Hepatocyte (in vitro differentiated cells): ENCODE data around the gene VAV3. TPM values are rescaled to one million over a fixed set of nuclear protein-coding genes. Genes with fewer than 3 reads are reported as not detected.

Experiments
- DNase-seq: peaks from one replicate; pipeline ENCODE4 v3.0.0-alpha.2; 2016; ENCODE audit warnings: low spot score
- H2AFZ ChIP-seq: fragments of 200-600 bp; sonication (generic); 2 replicates; pipeline ENCODE4 v1.6.0; 2016; ENCODE audit warnings: antibody characterized with exemption, mild to moderate bottlenecking
- H3K27ac ChIP-seq: fragments of 200-600 bp; sonication (generic); 2 replicates; pipeline ENCODE4 v1.5.1; 2016; ENCODE audit warnings: mild to moderate bottlenecking
- H3K27me3 ChIP-seq: fragments of 200-600 bp; sonication (generic); 2 replicates; pipeline ENCODE4 v1.6.1; 2016
- H3K36me3 ChIP-seq: fragments of 200-600 bp; sonication (generic); replicated peaks from 2 replicates; pipeline ENCODE4 v1.5.1; 2016; ENCODE audit warnings: low read depth; ENCODE audit not compliant: insufficient read depth
- H3K4me1 ChIP-seq: fragments of 200-600 bp; sonication (generic); 2 replicates; pipeline ENCODE4 v1.5.1; 2016; ENCODE audit warnings: mild to moderate bottlenecking, moderate library complexity; ENCODE audit not compliant: insufficient read depth
- H3K4me2 ChIP-seq: fragments of 200-600 bp; sonication (generic); 2 replicates; pipeline ENCODE4 v1.6.0; 2016
- H3K4me3 ChIP-seq: fragments of 200-600 bp; sonication (generic); 2 replicates; pipeline ENCODE4 v1.5.1; 2016; ENCODE audit warnings: mild to moderate bottlenecking
- H3K79me2 ChIP-seq: fragments of 200-600 bp; sonication (generic); 2 replicates; pipeline ENCODE4 v1.6.0; 2017; ENCODE audit warnings: mild to moderate bottlenecking
- H3K9me2 ChIP-seq: fragments of 200-600 bp; sonication (generic); replicated peaks from 2 replicates; pipeline ENCODE4 v1.6.0; 2017; ENCODE audit warnings: mild to moderate bottlenecking; ENCODE audit not compliant: insufficient read depth
- H3K9me3 ChIP-seq: fragments of 200-600 bp; sonication (generic); 2 replicates; pipeline ENCODE4 v1.5.1; 2016; ENCODE audit warnings: low read depth, mild to moderate bottlenecking
- H4K20me1 ChIP-seq: fragments of 200-600 bp; sonication (generic); 2 replicates; pipeline ENCODE4 v1.6.0; 2016; ENCODE audit warnings: mild to moderate bottlenecking; ENCODE audit not compliant: insufficient read depth, poor library complexity, severe bottlenecking
- CTCF ChIP-seq: fragments of 200-600 bp; sonication (generic); IDR thresholded peaks from 2 replicates; pipeline ENCODE4 v1.5.1; 2016; ENCODE audit warnings: antibody characterized with exemption, mild to moderate bottlenecking; ENCODE audit not compliant: poor library complexity
- EZH2 ChIP-seq: fragments of 200-600 bp; sonication (generic); IDR thresholded peaks from 2 replicates; pipeline ENCODE4 v1.6.1; 2016; ENCODE audit warnings: antibody characterized with exemption, mild to moderate bottlenecking, borderline replicate concordance
- EZH2phosphoT487 ChIP-seq: fragments of 200-600 bp; sonication (generic); IDR thresholded peaks from one replicate; pipeline ENCODE4 v1.6.1; 2018; ENCODE audit warnings: antibody characterized with exemption, mild to moderate bottlenecking, low read depth, moderate library complexity; ENCODE audit not compliant: unreplicated experiment, severe bottlenecking
- WGBS: methylation state at CpG from one replicate; pipeline ENCODE4 v1.1.6; 2016; ENCODE audit warnings: low lambda C conversion rate; ENCODE audit errors: missing lambda C conversion rate; 5-methylcytosine and 5-hydroxymethylcytosine counted together
- polyA plus RNA-seq: library from polyadenylated mRNA; unstranded; fragments of >200 nt; fragmentation: Nextera tagmentation; extraction: Ambion mirVana; gene quantifications from 2 replicates; pipeline ENCODE4 v1.2.1, GENCODE V29; 2016
- total RNA-seq: library from RNA; depleted of rRNA; stranded (reverse); fragments of >200 nt; gene quantifications from 2 replicates; pipeline ENCODE4 v1.2.3, GENCODE V29; 2014

Gene VAV3
- total and polyA plus RNA-seq, 2 experiments from 2014 or later = 12.3 to 40.5 TPM

GRCh38 chr1:107810291-107810951 is 154.6 kb downstream of the VAV3 start:
- Histone ChIP-seq H3K4me2 (no peak overlapping the region), H2AFZ (no peak overlapping the region), H3K27ac (no peak overlapping the region), H3K36me3 (no peaks in the 10 kb centered on the region), H3K27me3 (peaks cover 3% of the 10 kb centered on the region), H3K4me3 (no peak overlapping the region), H3K9me2 (no peaks in the 10 kb centered on the region), H4K20me1 (no peaks in the 10 kb centered on the region), H3K79me2 (no peaks in the 10 kb centered on the region), H3K9me3 (no peaks in the 10 kb centered on the region), H3K4me1 (no peaks in the 10 kb centered on the region)
- 100% methylated on average over 2 of the region's 2 CpGs for WGBS
- no peak for TF ChIP-seq EZH2phosphoT487
- TF ChIP-seq CTCF = no peak
- no peak for TF ChIP-seq EZH2
- DNase-seq = no peak

DNA sequence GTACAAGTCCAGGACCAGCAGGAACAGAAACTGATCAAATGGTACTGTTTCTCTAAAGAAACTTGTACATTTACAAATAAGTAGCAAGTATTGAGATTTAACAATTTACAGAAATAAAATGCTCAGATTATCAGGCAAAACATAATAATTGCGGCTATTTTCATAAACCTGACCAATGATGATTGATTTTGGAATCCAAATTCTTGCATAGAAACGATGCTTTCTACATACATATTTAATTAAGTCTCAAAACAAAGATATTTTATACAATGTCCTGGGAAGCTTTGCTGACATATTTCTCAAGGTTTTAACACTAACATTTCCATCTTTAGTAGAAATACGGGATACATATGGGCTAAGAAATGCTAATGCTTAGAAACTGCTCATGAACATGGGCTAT is 157.1 kb downstream of the VAV3 start:
- Histone ChIP-seq H4K20me1 (no peaks in the 10 kb centered on the region), H3K4me2 (no peak overlapping the region), H3K9me3 (no peaks in the 10 kb centered on the region), H3K27me3 (peaks cover 3% of the 10 kb centered on the region), H3K36me3 (no peaks in the 10 kb centered on the region), H3K4me3 (no peak overlapping the region), H3K27ac (no peak overlapping the region), H3K9me2 (no peaks in the 10 kb centered on the region), H2AFZ (no peak overlapping the region), H3K79me2 (no peaks in the 10 kb centered on the region), H3K4me1 (no peaks in the 10 kb centered on the region)
- no peak for DNase-seq
- TF ChIP-seq CTCF (no peak), EZH2phosphoT487 (no peak), EZH2 (no peak)
- WGBS = 86% methylated on average over 3 of the region's 3 CpGs

GRCh38 chr1:107807405-107807804 is 157.6 kb downstream of the VAV3 start:
- H3K27me3 ChIP-seq = peaks cover 3% of the 10 kb centered on the region
- H3K27ac ChIP-seq = no peak overlapping the region
- H3K4me1 ChIP-seq = no peaks in the 10 kb centered on the region
- DNase-seq = no peak
- H4K20me1 ChIP-seq = no peaks in the 10 kb centered on the region
- no peak overlapping the region for H2AFZ ChIP-seq
- no peak overlapping the region for H3K4me2 ChIP-seq
- no peaks in the 10 kb centered on the region for H3K79me2 ChIP-seq
- TF ChIP-seq EZH2phosphoT487 (no peak), EZH2 (no peak), CTCF (no peak)
- H3K36me3 ChIP-seq = no peaks in the 10 kb centered on the region
- no peak overlapping the region for H3K4me3 ChIP-seq
- H3K9me3 ChIP-seq = no peaks in the 10 kb centered on the region
- no peaks in the 10 kb centered on the region for H3K9me2 ChIP-seq
- WGBS = 75% methylated on average over 1 of the region's 1 CpG

DNA sequence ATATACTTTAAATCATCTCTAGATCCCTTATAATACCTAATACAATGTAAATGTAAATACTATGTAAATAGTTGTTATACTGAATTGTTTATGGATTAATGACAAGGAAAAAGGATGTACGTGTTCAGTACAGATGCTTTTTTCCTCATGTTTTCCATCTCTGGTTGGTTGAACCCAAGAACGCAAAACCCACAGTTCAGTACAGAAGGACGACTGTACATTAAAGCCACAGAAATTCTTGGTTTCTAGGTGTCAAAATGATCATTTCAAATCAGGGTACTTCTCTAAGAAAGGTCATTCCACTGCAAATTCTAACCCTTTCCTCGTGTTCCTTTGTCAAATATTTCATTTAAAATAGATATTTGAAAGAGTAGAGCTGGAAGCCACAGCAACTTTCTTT is 158.1 kb downstream of the VAV3 start:
- Histone ChIP-seq H3K4me3 (no peak overlapping the region), H3K4me1 (no peaks in the 10 kb centered on the region), H4K20me1 (no peaks in the 10 kb centered on the region), H3K79me2 (no peaks in the 10 kb centered on the region), H3K27ac (no peak overlapping the region), H3K9me2 (no peaks in the 10 kb centered on the region), H2AFZ (no peak overlapping the region), H3K9me3 (no peaks in the 10 kb centered on the region), H3K36me3 (no peaks in the 10 kb centered on the region), H3K4me2 (no peak overlapping the region), H3K27me3 (peaks cover 3% of the 10 kb centered on the region)
- no peak for TF ChIP-seq EZH2phosphoT487
- no peak for TF ChIP-seq EZH2
- no peak for TF ChIP-seq CTCF
- no peak for DNase-seq
- 90% methylated on average over 4 of the region's 4 CpGs for WGBS
